Mesothelial cell of epicardium (in vitro differentiated cells): ENCODE results near the gene AGAP2. TPM values are rescaled to one million over a fixed set of nuclear protein-coding genes. Genes with fewer than 3 reads are reported as not detected.

Source experiments
- DNase-seq, 2 experiments: peaks; one replicate each; pipeline ENCODE4 v3.0.0; 2021; ENCODE audit warnings: low spot score in 2 of 2; ENCODE audit not compliant: unreplicated experiment in 2 of 2
- H3K27ac Mint-ChIP-seq: 2 replicates; pipeline ENCODE4 v1.8.0; 2021; ENCODE audit warnings: mixed read lengths
- H3K27me3 Mint-ChIP-seq: 2 replicates; pipeline ENCODE4 v1.8.0; 2021; ENCODE audit warnings: low read depth, mixed read lengths
- H3K36me3 Mint-ChIP-seq: 2 replicates; pipeline ENCODE4 v1.8.0; 2021; ENCODE audit warnings: mixed read lengths
- H3K4me1 Mint-ChIP-seq: 2 replicates; pipeline ENCODE4 v1.8.0; 2021; ENCODE audit warnings: mixed read lengths
- H3K4me3 Mint-ChIP-seq: 2 replicates; pipeline ENCODE4 v1.8.0; 2021; ENCODE audit warnings: mild to moderate bottlenecking, moderate library complexity, mixed read lengths
- H3K9me3 Mint-ChIP-seq: 2 replicates; pipeline ENCODE4 v1.8.0; 2021; ENCODE audit warnings: mixed read lengths
- total RNA-seq: library from RNA; stranded (reverse); gene quantifications from 3 replicates; pipeline ENCODE4 v1.2.1, GENCODE V29; 2021
- TF ChIP-seq, protein P1 (sequence below): fragments of 200-600 bp; sonication (generic); IDR thresholded peaks from one replicate; pipeline ENCODE4 v1.5.0; 2021; ENCODE audit warnings: antibody characterized with exemption; ENCODE audit not compliant: unreplicated experiment

Gene AGAP2
- total RNA-seq, 1 donor from 2014 or later, result 2.8 TPM

DNA sequence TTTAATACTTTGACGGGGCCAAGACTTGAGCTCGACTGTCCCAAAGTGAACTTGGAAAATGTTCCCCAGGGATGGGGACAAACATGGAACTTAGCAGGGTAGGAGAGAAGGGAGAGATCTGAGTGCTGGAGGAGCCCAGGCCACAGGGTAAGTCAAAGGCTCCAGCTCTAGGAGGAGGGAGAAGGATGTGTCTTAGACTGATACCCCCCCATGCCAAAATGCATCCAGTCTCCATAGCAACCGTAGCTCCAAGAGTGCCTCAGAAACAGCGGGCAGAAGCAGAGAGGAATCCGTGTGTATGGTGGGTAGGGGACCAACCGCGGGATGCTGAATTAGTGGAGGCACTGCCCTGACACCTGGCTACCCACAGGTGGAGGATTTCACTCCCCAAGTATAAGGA lies 845 bp upstream of the AGAP2 start:
- Mint-ChIP-seq H3K27me3 (peaks cover 80% of the 10 kb centered on the region), H3K9me3 (no peaks in the 10 kb centered on the region), H3K4me1 (peaks cover 20% of the 10 kb centered on the region), H3K4me3 (peak overlapping the region; percentile 64), H3K36me3 (no peaks in the 10 kb centered on the region), H3K27ac (no peak overlapping the region)
- DNase-seq, result no peak
- TF ChIP-seq, protein P1, sequence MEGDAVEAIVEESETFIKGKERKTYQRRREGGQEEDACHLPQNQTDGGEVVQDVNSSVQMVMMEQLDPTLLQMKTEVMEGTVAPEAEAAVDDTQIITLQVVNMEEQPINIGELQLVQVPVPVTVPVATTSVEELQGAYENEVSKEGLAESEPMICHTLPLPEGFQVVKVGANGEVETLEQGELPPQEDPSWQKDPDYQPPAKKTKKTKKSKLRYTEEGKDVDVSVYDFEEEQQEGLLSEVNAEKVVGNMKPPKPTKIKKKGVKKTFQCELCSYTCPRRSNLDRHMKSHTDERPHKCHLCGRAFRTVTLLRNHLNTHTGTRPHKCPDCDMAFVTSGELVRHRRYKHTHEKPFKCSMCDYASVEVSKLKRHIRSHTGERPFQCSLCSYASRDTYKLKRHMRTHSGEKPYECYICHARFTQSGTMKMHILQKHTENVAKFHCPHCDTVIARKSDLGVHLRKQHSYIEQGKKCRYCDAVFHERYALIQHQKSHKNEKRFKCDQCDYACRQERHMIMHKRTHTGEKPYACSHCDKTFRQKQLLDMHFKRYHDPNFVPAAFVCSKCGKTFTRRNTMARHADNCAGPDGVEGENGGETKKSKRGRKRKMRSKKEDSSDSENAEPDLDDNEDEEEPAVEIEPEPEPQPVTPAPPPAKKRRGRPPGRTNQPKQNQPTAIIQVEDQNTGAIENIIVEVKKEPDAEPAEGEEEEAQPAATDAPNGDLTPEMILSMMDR, result no peak

DNA sequence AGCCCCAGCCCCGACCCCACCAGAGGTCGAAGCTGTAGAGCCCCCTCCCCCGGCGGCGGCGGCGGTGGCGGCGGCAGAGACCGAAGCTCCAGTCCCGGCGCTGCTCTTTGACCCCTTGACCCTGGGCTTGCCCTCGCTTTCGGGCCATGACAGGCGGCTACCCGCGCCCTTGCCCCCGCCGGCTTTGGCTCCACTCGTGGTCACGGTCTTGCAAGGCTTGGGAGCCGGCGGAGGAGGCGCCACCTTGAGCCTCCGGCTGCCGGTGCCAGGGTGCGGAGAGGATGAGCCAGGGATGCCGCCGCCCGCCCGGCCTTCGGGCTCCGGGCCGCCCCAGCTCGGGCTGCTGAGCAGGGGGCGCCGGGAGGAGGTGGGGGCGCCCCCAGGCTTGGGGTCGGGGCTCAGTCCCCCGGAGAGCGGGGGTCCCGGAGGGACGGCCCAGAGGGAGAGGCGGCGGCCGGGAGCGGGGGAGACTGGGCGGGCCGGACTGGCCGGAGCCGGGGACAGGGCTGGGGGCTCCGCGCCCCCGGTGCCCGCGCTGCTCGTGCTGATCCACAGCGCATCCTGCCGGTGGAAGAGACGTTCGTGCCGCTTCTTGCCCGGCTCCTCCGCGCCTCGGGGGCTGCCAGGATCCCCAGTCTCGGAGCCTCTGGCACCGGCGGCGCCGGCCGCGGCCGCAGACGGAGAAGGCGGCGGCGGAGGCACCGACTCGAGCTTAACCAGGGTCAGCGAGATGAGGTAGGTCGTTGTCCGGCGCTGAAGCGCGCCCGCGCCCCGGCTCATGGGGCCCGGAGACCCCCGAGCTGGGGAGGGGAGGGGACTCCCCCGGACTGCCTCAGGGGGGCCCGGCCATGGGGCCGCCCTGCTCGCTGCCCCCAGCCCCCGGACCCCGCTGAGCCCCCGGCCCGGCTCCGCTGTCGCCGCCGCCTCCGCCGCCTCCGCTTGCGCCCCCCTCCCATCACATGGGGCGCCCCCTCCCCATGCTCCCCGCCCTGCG lies 778 bp downstream of the AGAP2 start:
- DNase-seq, result no peak
- peaks cover 15% of the 10 kb centered on the region for H3K4me1 Mint-ChIP-seq
- TF ChIP-seq, protein P1, result no peak
- H3K36me3 Mint-ChIP-seq, result no peaks in the 10 kb centered on the region
- no peak overlapping the region for H3K27ac Mint-ChIP-seq
- no peak overlapping the region for H3K4me3 Mint-ChIP-seq
- no peaks in the 10 kb centered on the region for H3K9me3 Mint-ChIP-seq
- H3K27me3 Mint-ChIP-seq, result peaks cover 88% of the 10 kb centered on the region

DNA sequence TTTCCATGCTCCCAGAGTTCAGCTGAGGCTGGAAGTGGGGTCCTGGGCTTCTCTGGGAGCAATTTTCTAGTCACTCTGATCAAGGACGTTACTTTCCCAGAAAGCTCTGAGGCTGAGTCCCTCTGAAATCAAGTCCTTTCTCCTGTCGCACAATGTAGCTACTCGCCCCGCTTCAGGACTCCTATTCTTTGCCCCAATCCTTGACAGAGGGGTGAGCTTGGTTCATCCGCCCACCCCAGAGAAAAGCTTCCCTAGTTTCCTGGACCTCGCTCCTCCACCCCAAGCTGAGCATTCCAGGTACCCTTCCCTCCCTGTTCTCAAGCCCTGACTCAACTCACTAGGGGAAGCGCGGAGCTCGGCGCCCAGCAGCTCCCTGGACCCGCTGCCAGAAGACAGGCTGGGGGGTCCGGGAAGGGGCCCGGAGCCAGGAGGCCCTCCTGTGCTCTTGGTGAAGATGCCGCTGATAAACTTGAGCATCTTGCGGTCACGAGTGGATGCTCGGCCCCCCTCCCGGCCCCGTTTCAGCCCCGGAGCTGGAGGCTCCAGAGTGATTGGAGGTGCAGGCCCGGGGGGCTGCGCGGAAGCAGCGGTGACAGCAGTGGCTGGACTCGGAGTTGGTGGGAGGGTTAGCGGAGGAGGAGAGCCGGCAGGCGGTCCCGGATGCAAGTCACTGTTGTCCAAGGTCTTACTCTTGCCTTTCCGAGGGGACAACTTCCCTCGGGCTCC lies 1.6 kb downstream of the AGAP2 start:
- TF ChIP-seq, protein P1, result no peak
- no peak for DNase-seq
- H3K9me3 Mint-ChIP-seq, result no peaks in the 10 kb centered on the region
- H3K36me3 Mint-ChIP-seq, result no peaks in the 10 kb centered on the region
- H3K4me1 Mint-ChIP-seq, result peaks cover 15% of the 10 kb centered on the region
- peaks cover 88% of the 10 kb centered on the region for H3K27me3 Mint-ChIP-seq
- no peak overlapping the region for H3K27ac Mint-ChIP-seq
- peak overlapping the region; percentile 54 for H3K4me3 Mint-ChIP-seq

DNA sequence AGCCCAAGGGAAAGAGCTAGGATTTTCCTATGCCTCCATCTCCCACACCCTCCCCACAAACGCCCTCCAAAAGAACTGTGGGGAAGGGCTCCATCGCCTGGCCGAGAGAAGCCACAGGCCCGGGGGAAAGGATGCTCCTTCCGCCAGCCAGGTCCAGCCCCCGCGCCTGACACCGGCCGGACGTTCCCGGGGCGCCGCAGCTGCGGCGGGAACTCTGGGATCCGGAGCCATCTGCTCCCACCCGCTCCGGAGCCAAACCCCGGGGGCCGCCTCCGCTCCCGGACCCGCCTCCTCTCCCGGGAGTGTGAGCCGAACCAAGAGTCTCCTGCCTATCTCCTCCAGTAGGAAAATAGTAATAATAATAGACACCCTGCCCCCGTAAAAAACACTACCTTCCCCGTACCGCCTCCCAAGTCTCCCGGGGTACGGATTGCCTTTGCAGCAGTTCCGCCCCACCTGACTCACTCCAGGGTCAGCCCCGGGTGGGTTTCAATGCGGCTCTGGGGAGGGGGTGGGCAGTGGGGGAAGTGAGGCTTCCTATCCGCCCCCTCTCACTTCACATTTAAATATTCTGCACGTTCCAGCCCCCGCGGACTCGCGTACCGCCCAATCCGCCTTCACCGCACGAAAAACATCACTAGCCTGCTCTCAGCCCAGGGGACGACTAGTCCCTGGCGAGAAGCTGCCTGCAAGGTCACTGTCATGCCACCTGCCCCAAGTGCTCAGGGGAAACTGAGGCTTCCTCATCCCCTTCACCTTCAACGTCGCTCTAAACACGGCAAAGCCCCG lies 2.4 kb downstream of the AGAP2 start:
- TF ChIP-seq, protein P1, result no peak
- Mint-ChIP-seq H3K9me3 (no peaks in the 10 kb centered on the region), H3K4me3 (peak overlapping the region; percentile 54), H3K36me3 (no peaks in the 10 kb centered on the region), H3K27me3 (peaks cover 88% of the 10 kb centered on the region), H3K4me1 (peaks cover 15% of the 10 kb centered on the region), H3K27ac (no peak overlapping the region)
- DNase-seq, result no peak

DNA sequence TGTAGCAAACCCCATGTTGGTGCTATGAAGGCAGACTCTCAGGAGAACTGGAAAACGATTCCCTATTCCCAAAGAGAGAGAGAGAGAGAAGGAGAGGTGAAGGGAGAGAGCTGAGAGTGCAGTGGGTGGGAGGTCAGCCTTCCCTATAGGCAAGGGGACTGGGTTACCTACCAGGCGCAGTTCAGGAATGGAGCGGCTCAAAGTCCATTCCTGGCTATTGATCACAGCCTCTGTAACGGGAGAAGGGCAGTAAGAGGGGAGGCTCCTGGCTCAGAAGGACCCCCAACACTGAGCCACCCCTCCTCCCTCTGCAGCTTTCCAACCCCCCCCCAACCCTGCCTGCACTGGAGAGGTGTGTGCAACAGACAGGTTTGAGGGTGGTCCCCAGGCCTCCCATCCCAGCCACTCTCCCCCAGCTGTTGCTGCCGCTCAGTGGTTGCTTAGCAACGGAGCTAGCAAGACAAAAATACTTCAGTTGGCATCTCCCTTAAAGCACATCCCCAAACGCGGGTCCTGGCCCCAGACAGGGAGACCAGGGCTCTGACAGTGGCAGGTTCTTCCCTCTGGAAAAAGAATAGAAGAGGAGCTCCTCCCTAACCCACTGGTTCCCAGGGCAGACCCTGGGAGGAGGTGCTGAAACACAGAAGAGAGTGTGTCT lies 3.2 kb downstream of the AGAP2 start:
- Mint-ChIP-seq H3K27ac (no peak overlapping the region), H3K36me3 (no peaks in the 10 kb centered on the region), H3K27me3 (peaks cover 88% of the 10 kb centered on the region), H3K4me3 (no peak overlapping the region), H3K4me1 (peaks cover 15% of the 10 kb centered on the region), H3K9me3 (no peaks in the 10 kb centered on the region)
- no peak for DNase-seq
- TF ChIP-seq, protein P1, result no peak
